ENCODE data around the gene DOCK4. TPM values are rescaled to one million over a fixed set of nuclear protein-coding genes. Genes with fewer than 3 reads are reported as not detected.

Gene DOCK4
- total RNA-seq, 4 donors from 2014 or later: 6.4 to 20.5 (median 9.7) TPM

- DNase-seq (ENCODE audit: low spot score in 2 of 2): no peak
- WGBS: 87% methylated on average over 2 of the region's 2 CpGs
- Histone ChIP-seq H3K27ac (no peak overlapping the region), H3K4me3 (no peak overlapping the region), H3K36me3 (no peaks in the 10 kb centered on the region), H3K4me1 (no peaks in the 10 kb centered on the region), H3K27me3 (no peaks in the 10 kb centered on the region), H3K9me3 (no peaks in the 10 kb centered on the region)
- TF ChIP-seq POLR2A (IDR thresholded peaks at IDR 0.05) (no peak), POLR2AphosphoS5 (IDR thresholded peaks at IDR 0.05) (no peak), EP300 (IDR thresholded peaks at IDR 0.05) (no peak), CTCF (IDR thresholded peaks at IDR 0.05) (no peak)
These were observed 421.9 kb downstream of the DOCK4 start for GRCh38 chr7:111784296-111784695.

- Histone ChIP-seq H3K4me1 (no peaks in the 10 kb centered on the region), H3K27ac (no peak overlapping the region), H3K9me3 (no peaks in the 10 kb centered on the region), H3K36me3 (no peaks in the 10 kb centered on the region), H3K27me3 (no peaks in the 10 kb centered on the region), H3K4me3 (no peak overlapping the region)
- 91% methylated on average over 5 of the region's 5 CpGs for WGBS
- no peak for DNase-seq (ENCODE audit: low spot score in 2 of 2)
- no peak for TF ChIP-seq CTCF (IDR thresholded peaks at IDR 0.05)
- no peak for TF ChIP-seq POLR2AphosphoS5 (IDR thresholded peaks at IDR 0.05)
- TF ChIP-seq POLR2A (IDR thresholded peaks at IDR 0.05): no peak
- no peak for TF ChIP-seq EP300 (IDR thresholded peaks at IDR 0.05)
These were observed 422.3 kb downstream of the DOCK4 start for GRCh38 chr7:111783854-111784253.

GRCh38 chr7:111780527-111780926 lies 425.7 kb downstream of the DOCK4 start:
- no peak for TF ChIP-seq POLR2A (IDR thresholded peaks at IDR 0.05)
- no peak for TF ChIP-seq CTCF (IDR thresholded peaks at IDR 0.05)
- TF ChIP-seq EP300 (IDR thresholded peaks at IDR 0.05): no peak
- no peak for TF ChIP-seq POLR2AphosphoS5 (IDR thresholded peaks at IDR 0.05)
- H3K36me3 ChIP-seq: no peaks in the 10 kb centered on the region

GRCh38 chr7:111775206-111775605 lies 431.0 kb downstream of the DOCK4 start:
- no peaks in the 10 kb centered on the region for H3K9me3 ChIP-seq
- H3K27ac ChIP-seq: no peak overlapping the region
- H3K27me3 ChIP-seq: no peaks in the 10 kb centered on the region
- no peaks in the 10 kb centered on the region for H3K4me1 ChIP-seq
- DNase-seq (ENCODE audit: low spot score in 2 of 2): no peak
- peaks cover 15% of the 10 kb centered on the region for H3K36me3 ChIP-seq
- H3K4me3 ChIP-seq: no peak overlapping the region
- WGBS: 73% methylated on average over 1 of the region's 1 CpG
- no peak for TF ChIP-seq EP300 (IDR thresholded peaks at IDR 0.05)
- no peak for TF ChIP-seq CTCF (IDR thresholded peaks at IDR 0.05)
- no peak for TF ChIP-seq POLR2AphosphoS5 (IDR thresholded peaks at IDR 0.05)
- TF ChIP-seq POLR2A (IDR thresholded peaks at IDR 0.05): no peak

More at GRCh38 chr7:111780527-111780926, 425.7 kb downstream of the DOCK4 start:
- WGBS: 78% methylated on average over 1 of the region's 1 CpG
- Histone ChIP-seq H3K27ac (no peak overlapping the region), H3K4me1 (no peaks in the 10 kb centered on the region), H3K9me3 (no peaks in the 10 kb centered on the region), H3K4me3 (no peak overlapping the region), H3K27me3 (no peaks in the 10 kb centered on the region)
- no peak for DNase-seq (ENCODE audit: low spot score in 2 of 2)

GRCh38 chr7:111772716-111773115 lies 433.5 kb downstream of the DOCK4 start:
- H3K27ac ChIP-seq: no peak overlapping the region
- no peaks in the 10 kb centered on the region for H3K4me1 ChIP-seq
- H3K4me3 ChIP-seq: no peak overlapping the region
- TF ChIP-seq CTCF (IDR thresholded peaks at IDR 0.05): no peak
- TF ChIP-seq EP300 (IDR thresholded peaks at IDR 0.05): no peak
- TF ChIP-seq POLR2A (IDR thresholded peaks at IDR 0.05): no peak
- no peak for TF ChIP-seq POLR2AphosphoS5 (IDR thresholded peaks at IDR 0.05)
- no peaks in the 10 kb centered on the region for H3K9me3 ChIP-seq
- H3K36me3 ChIP-seq: peaks cover 15% of the 10 kb centered on the region
- no peak for DNase-seq (ENCODE audit: low spot score in 2 of 2)
- H3K27me3 ChIP-seq: no peaks in the 10 kb centered on the region
- 88% methylated on average over 3 of the region's 3 CpGs for WGBS
